ENCODE measurements around the gene EPB41L4A.

Gene EPB41L4A

GRCh38 chr5:112186401-112186990 is 232.6 kb downstream of the EPB41L4A start:
- peak; percentile 22 for DNase-seq (ENCODE audit: low spot score)

GRCh38 chr5:112183874-112184273 is 235.2 kb downstream of the EPB41L4A start:
- TF ChIP-seq, protein P1, sequence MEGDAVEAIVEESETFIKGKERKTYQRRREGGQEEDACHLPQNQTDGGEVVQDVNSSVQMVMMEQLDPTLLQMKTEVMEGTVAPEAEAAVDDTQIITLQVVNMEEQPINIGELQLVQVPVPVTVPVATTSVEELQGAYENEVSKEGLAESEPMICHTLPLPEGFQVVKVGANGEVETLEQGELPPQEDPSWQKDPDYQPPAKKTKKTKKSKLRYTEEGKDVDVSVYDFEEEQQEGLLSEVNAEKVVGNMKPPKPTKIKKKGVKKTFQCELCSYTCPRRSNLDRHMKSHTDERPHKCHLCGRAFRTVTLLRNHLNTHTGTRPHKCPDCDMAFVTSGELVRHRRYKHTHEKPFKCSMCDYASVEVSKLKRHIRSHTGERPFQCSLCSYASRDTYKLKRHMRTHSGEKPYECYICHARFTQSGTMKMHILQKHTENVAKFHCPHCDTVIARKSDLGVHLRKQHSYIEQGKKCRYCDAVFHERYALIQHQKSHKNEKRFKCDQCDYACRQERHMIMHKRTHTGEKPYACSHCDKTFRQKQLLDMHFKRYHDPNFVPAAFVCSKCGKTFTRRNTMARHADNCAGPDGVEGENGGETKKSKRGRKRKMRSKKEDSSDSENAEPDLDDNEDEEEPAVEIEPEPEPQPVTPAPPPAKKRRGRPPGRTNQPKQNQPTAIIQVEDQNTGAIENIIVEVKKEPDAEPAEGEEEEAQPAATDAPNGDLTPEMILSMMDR (IDR thresholded peaks at IDR 0.05; ENCODE audit: extremely low read depth, missing control alignments) = no peak
- DNase-seq (ENCODE audit: low spot score) = no peak

More at GRCh38 chr5:112186401-112186990, 232.6 kb downstream of the EPB41L4A start:
- TF ChIP-seq, protein P1 (IDR thresholded peaks at IDR 0.05; ENCODE audit: extremely low read depth, missing control alignments) = peak; percentile 35

DNA sequence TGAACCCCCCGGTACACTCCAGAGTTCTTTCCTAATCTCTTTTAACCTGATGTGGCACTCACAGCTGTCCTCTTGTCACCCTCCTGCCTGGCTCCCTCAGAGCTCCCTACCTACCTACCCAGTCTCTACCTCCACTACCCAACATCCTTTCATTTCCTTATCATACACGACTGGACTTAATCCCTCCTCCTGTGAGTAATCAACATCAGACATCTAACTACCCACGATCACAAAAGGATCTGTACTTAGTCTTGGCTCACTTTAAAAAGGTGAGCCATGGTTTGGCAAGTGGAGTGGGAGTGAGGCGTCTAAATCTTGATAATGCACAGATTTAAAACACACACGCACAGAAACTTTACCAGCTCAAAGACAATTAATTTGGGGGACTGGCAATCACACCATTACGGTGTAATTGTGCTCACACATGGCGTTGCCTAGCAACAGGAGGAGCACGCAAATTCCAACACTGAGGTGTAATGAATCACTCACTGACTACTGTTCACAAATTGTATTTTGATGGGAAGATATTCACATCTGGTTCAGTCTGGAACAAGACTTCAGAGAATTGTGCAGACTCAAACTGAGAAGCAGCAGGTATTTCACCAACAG is 235.9 kb downstream of the EPB41L4A start:
- TF ChIP-seq, protein P1 (IDR thresholded peaks at IDR 0.05; ENCODE audit: extremely low read depth, missing control alignments) = no peak
- DNase-seq (ENCODE audit: low spot score) = no peak

DNA sequence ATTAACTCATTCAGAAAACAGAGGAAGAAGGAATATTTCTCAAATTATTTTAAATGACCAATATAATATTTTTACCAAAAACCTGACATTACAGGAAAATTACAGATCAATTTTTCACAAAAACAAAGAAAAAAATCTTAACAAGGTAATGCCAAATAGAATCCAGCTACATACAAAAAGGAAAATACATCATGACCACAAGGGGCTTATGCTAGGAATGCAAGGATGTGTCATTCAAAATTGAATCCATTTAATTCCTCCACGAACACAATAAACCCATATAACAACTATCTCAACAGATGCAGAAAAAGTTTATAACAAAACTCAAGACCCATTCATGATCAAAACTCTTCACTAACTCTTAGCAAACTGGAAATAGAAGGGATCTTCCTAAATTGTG is 239.8 kb downstream of the EPB41L4A start:
- DNase-seq (ENCODE audit: low spot score) = no peak
- TF ChIP-seq, protein P1 (IDR thresholded peaks at IDR 0.05; ENCODE audit: extremely low read depth, missing control alignments) = no peak

DNA sequence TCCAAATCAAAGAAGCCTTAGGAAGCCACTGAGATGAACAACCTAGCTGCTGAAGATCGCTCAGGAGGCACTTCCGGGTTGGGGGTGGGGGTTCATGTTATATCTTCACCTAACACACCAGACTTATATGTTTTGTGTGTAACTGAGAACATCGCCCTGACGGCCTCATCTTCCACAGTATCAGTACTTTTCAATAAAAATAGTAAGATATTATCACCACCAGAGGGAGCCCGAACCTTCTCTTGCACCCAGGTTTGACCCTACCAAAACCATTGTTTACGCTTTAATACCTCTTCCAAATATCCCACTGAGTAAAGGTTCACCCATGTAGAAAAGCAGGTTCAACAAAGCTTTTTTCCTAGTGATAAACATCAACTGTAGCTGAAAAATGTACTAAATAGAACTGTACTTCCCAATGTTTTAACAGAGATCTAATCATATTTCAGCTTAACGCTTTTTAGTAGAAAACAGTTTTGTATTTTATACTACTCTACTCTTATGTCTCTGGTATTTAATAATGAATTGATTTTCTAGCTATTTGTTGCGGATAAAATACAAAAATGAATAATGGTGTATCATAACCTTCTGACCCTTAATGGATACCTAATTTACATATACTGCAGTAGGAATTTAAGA is 244.0 kb downstream of the EPB41L4A start:
- peak; percentile 52 for DNase-seq (ENCODE audit: low spot score)

GRCh38 chr5:112165897-112166737 is 253.0 kb downstream of the EPB41L4A start:
- DNase-seq (ENCODE audit: low spot score) = no peak
- TF ChIP-seq, protein P1 (IDR thresholded peaks at IDR 0.05; ENCODE audit: extremely low read depth, missing control alignments) = no peak

More for the DNA sequence above, 244.0 kb downstream of the EPB41L4A start:
- TF ChIP-seq, protein P1 (IDR thresholded peaks at IDR 0.05; ENCODE audit: extremely low read depth, missing control alignments) = peak; percentile 13

Measured in GM20000 (cell line).